Retinal pigment epithelial cell (primary cell): Measurements from ENCODE around the gene ANTKMT.
A peak's percentile ranks its signal among the peaks of the same experiment; 100 is the strongest.

Experiments used
- DNase-seq: peaks from one replicate; pipeline ENCODE4 v3.0.0-alpha.2; 2010; ENCODE audit warnings: low read depth
- H3K4me3 ChIP-seq: 2 replicates; pipeline ENCODE4 v1.5.1; 2011; ENCODE audit warnings: mild to moderate bottlenecking, low read length, control low read depth, moderate library complexity
- TF ChIP-seq, protein P1 (sequence below): conservative IDR thresholded peaks from 2 replicates; pipeline ENCODE4 v1.5.1; 2011; ENCODE audit warnings: low read depth, low read length, control low read depth, inconsistent platforms

The ANTKMT gene

GRCh38 chr16:695355-696089 is 25.4 kb upstream of the ANTKMT start:
- H3K4me3 ChIP-seq = peak overlapping the region; percentile 7
- no peak for DNase-seq
- TF ChIP-seq, protein P1, sequence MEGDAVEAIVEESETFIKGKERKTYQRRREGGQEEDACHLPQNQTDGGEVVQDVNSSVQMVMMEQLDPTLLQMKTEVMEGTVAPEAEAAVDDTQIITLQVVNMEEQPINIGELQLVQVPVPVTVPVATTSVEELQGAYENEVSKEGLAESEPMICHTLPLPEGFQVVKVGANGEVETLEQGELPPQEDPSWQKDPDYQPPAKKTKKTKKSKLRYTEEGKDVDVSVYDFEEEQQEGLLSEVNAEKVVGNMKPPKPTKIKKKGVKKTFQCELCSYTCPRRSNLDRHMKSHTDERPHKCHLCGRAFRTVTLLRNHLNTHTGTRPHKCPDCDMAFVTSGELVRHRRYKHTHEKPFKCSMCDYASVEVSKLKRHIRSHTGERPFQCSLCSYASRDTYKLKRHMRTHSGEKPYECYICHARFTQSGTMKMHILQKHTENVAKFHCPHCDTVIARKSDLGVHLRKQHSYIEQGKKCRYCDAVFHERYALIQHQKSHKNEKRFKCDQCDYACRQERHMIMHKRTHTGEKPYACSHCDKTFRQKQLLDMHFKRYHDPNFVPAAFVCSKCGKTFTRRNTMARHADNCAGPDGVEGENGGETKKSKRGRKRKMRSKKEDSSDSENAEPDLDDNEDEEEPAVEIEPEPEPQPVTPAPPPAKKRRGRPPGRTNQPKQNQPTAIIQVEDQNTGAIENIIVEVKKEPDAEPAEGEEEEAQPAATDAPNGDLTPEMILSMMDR = no peak

- TF ChIP-seq, protein P1 = no peak
- DNase-seq = no peak
- H3K4me3 ChIP-seq = no peak overlapping the region
Measured at GRCh38 chr16:698911-699671, 21.9 kb upstream of the ANTKMT start.

DNA sequence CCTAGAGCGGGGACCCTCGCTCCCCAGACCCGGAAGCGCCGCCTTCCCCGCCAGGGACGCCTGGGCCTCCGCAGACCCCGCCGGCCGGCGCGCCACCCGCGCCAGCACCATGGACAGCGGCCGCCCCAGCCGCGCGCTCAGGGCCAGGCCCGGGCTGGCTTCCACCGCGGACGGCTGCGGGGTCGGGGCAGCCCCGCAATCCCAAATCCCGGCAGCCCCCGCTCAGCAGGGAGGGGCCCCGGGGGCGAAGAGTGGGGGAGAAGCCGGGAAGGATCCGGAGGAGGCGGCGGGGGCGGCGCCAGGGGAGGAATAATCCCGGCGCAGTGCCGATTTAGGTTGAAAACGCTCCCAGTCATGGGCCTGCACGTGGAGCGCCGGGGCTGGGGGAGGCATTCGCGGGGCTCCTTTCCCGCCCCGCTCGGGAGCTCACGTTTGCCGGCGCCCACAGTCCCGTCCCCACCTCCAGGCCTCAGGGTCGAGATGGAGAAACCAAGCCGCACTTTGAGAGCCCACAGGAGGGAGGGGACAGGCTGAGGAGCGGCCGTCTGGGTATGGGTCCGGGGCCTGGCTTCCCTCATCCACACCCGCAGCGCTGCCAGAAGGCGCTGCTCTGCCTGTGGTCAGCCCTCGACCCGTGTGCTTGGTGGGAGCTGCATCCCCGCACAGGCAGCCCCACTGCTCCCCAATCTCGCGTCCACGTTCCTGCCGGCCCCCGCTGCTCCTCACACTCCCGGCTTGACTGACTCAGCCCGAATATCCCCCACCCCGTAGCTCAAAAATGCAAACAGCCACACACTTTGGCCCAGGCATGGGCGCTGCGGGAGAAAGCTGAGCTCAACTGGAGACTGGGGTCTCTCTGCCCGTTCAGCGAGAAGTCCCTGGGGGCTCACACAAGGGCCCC is 20.0 kb upstream of the ANTKMT start:
- no peak for DNase-seq
- no peak overlapping the region for H3K4me3 ChIP-seq
- TF ChIP-seq, protein P1 = no peak

- no peak for DNase-seq
- no peak overlapping the region for H3K4me3 ChIP-seq
- TF ChIP-seq, protein P1 = no peak
Measured at GRCh38 chr16:702341-702740, 18.6 kb upstream of the ANTKMT start.

GRCh38 chr16:703406-703805 is 17.5 kb upstream of the ANTKMT start:
- DNase-seq = no peak
- TF ChIP-seq, protein P1 = no peak

GRCh38 chr16:704047-704446 is 16.9 kb upstream of the ANTKMT start:
- TF ChIP-seq, protein P1 = no peak
- H3K4me3 ChIP-seq = no peak overlapping the region
- DNase-seq = no peak

More at GRCh38 chr16:703406-703805, 17.5 kb upstream of the ANTKMT start:
- H3K4me3 ChIP-seq = no peak overlapping the region
